ENCODE measurements around the gene YIPF3.

DNA sequence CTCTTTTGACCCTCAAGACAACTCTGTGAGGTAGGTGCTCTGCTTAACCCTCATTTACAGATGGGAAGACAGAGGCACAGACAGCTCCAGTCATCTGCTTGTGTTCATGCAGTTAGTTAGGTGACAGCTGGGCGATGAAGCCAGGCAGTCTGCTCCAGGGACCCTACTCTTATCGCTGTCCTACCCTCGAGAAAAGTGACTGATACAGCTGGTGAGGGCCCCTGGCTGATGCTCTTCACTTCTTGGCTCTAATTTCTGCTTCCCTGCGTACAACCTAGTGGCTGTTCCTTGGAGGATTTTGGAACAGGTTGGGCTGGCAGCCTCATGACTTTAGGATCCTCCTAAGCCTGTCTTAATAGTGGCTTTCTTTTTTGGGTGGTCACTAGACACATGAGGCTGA, 48.5 kb downstream of the YIPF3 start:
- no peak for TF ChIP-seq CREB1 (CRISPR knock-in tag; IDR thresholded peaks at IDR 0.05)
- TF ChIP-seq CTCF (IDR thresholded peaks at IDR 0.05), result no peak

All from WTC11 (cell line).